Fibroblast of skin of left quadriceps (primary cell): Measurements from ENCODE around the gene EYS.
"Not testable (repeated sequence)": the region's sequence is repeated elsewhere in the genome, so short reads cannot be mapped to it uniquely, and the experiment has no call there.

ENCODE experiments used
- DNase-seq, 2 experiments: peaks; one replicate each; pipeline ENCODE4 v3.0.0-alpha.2; 2013; ENCODE audit warnings: low read depth in 2 of 2

Gene EYS

GRCh38 chr6:63795006-63795405, 1912.0 kb downstream of the EYS start:
- no peak for DNase-seq

- DNase-seq: no peak
These were observed 1913.4 kb downstream of the EYS start for GRCh38 chr6:63793465-63794137.

GRCh38 chr6:63792736-63793464, 1914.1 kb downstream of the EYS start:
- DNase-seq: no peak

GRCh38 chr6:63790334-63790733, 1916.7 kb downstream of the EYS start:
- no peak for DNase-seq

- DNase-seq: no peak
These were observed 1917.3 kb downstream of the EYS start for GRCh38 chr6:63789699-63790098.

- DNase-seq: no peak
These were observed 1918.5 kb downstream of the EYS start for GRCh38 chr6:63788569-63788968.

- no peak for DNase-seq
These were observed 1920.0 kb downstream of the EYS start for GRCh38 chr6:63787021-63787420.

GRCh38 chr6:63785006-63785405, 1922.0 kb downstream of the EYS start:
- no peak for DNase-seq

- DNase-seq: no peak
These were observed 1923.9 kb downstream of the EYS start for GRCh38 chr6:63783096-63783495.

- DNase-seq: peak in 1 of 2 experiments; percentile 33
These were observed 1932.1 kb downstream of the EYS start for GRCh38 chr6:63774961-63775360.

- DNase-seq: no peak
These were observed 1933.8 kb downstream of the EYS start for GRCh38 chr6:63773200-63773599.

GRCh38 chr6:63765828-63766227, 1941.2 kb downstream of the EYS start:
- no peak for DNase-seq

- no peak for DNase-seq
These were observed 1942.6 kb downstream of the EYS start for GRCh38 chr6:63764318-63764916.

GRCh38 chr6:63760199-63760598, 1946.8 kb downstream of the EYS start:
- DNase-seq: no peak

- DNase-seq: no peak
These were observed 1947.4 kb downstream of the EYS start for GRCh38 chr6:63759605-63760105.

- no peak for DNase-seq
These were observed 1949.2 kb downstream of the EYS start for GRCh38 chr6:63757826-63758225.

- DNase-seq: not testable (repeated sequence)
These were observed 1949.8 kb downstream of the EYS start for GRCh38 chr6:63757275-63757674.

GRCh38 chr6:63750400-63750799, 1956.6 kb downstream of the EYS start:
- no peak for DNase-seq

- no peak for DNase-seq
These were observed 1961.2 kb downstream of the EYS start for GRCh38 chr6:63745784-63746183.

GRCh38 chr6:63744810-63745209, 1962.2 kb downstream of the EYS start:
- no peak for DNase-seq

GRCh38 chr6:63743691-63744090, 1963.3 kb downstream of the EYS start:
- DNase-seq: no peak

GRCh38 chr6:63742060-63742459, 1965.0 kb downstream of the EYS start:
- DNase-seq: no peak

GRCh38 chr6:63740709-63741108, 1966.3 kb downstream of the EYS start:
- DNase-seq: peak; percentile 75 to 79
